K562 (cell line): Measurements from ENCODE around the gene HLA-DPA1.

Source experiments
- CHD1 ChIP-seq: fragments of 200-600 bp; sonication (generic); IDR thresholded peaks from one replicate; pipeline ENCODE4 v1.6.1; 2012; ENCODE audit warnings: mild to moderate bottlenecking, moderate library complexity, low read length, inconsistent platforms
- DPF2 ChIP-seq: fragments of 450-650 bp; IDR thresholded peaks from 2 replicates; pipeline ENCODE4 v1.6.1; 2016
- POLR2A ChIP-seq: fragments of 450-650 bp; conservative IDR thresholded peaks from 2 replicates; pipeline ENCODE4 v1.6.1; 2016
- RBM25 ChIP-seq: fragments of 200-400 bp; formaldehyde crosslinking; IDR thresholded peaks from 2 replicates; pipeline ENCODE4 v1.6.1; 2018; ENCODE audit warnings: low read length, low read depth, moderate library complexity; ENCODE audit not compliant: severe bottlenecking
- TF ChIP-seq, protein P1 (sequence below): sonication (generic); formaldehyde crosslinking; IDR thresholded peaks from 2 replicates; pipeline ENCODE4 v1.8.1; 2022; ENCODE audit warnings: missing genetic modification reagents

DNA sequence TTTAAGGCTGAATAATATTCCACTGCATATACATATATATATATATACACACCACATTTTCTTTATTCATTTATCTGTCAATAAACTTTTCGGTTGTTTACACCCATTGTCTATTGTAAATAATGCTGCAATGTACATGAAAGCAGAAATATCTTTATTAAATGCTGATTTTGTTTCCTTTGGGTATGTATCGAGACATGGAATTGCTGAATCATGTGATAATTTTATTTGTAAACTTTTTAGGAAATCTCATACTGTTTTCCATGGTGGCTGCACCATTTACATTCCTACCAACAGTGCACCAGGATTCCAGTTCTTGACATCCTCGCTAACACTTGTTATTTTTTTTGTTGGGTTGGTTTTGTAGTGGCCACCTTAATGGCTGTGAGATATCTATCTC, 49.9 kb downstream of the HLA-DPA1 start:
- TF ChIP-seq CHD1 (no peak), POLR2A (no peak), DPF2 (no peak), RBM25 (no peak)
- TF ChIP-seq, protein P1, sequence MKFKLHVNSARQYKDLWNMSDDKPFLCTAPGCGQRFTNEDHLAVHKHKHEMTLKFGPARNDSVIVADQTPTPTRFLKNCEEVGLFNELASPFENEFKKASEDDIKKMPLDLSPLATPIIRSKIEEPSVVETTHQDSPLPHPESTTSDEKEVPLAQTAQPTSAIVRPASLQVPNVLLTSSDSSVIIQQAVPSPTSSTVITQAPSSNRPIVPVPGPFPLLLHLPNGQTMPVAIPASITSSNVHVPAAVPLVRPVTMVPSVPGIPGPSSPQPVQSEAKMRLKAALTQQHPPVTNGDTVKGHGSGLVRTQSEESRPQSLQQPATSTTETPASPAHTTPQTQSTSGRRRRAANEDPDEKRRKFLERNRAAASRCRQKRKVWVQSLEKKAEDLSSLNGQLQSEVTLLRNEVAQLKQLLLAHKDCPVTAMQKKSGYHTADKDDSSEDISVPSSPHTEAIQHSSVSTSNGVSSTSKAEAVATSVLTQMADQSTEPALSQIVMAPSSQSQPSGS (CRISPR knock-in tag) = no peak
